HG02885 (cell line): ENCODE results near the gene CNN1.
A peak's percentile ranks its signal among the peaks of the same experiment; 100 is the strongest.

ENCODE experiments used
- ATAC-seq: cut with Tn5 transposase; IDR thresholded peaks from one replicate; pipeline ENCODE4 v1.9.1; 2021; ENCODE audit warnings: mild to moderate bottlenecking; ENCODE audit not compliant: unreplicated experiment, poor library complexity

The CNN1 gene

DNA sequence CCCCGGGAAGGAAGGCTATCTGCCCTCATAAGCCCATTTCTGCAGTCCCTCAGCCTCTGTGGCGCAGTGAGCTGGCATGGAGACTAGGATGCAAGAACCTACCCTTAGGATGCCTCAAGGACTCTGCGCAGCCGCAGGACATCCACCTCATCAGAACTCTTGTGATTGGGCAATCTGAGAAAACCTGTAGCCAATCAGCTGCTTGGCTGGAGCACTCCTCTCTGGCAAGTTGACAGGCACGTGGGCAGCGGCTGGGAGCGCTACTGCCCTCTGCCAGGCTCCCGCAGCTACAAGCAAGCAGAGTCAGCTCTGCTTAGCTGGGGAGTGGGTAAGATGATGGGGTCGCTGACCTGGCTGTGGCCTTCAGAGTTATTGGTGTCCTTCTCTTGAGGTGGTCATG lies 8.2 kb upstream of the CNN1 start:
- ATAC-seq, result no peak

DNA sequence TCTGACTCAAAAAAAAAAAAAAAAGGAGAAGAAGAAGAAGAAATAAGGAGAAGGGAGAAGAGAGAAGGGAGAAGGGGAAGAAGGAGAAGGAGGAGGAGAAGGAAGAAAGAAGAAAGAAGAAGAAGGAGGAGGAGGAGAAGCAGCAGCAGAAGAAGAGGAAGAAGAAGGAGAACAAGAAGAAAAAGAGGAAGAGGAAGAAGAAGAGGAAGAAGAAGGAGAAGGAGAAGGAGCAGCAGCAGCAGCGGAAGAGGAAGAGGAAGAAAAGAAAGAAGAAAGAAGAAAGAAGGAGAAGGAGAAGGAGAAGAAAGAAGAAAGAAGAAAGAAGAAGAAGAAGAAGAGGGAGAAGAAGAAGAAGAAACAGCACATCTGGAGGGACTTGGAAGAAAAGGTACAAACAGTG lies 4.1 kb upstream of the CNN1 start:
- no peak for ATAC-seq

DNA sequence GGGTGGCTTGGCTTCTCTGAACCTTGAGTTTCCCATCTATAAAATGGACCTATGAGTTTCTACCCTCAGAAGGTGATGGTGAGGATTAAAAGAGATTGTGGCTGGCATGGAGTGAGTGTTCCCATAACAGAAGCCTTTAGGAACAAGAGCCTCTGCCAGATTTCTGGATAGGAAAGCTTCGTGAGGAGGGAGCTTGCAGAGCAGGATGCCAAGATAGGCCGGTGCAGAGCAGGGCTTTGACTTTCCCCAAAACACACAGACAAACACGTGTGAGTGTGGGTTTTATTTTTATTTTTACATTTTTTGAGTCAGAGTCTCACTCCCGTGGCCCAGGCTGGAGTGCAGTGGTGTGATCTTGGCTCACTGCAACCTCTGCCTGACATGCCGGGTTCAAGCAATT lies 3.7 kb upstream of the CNN1 start:
- no peak for ATAC-seq

DNA sequence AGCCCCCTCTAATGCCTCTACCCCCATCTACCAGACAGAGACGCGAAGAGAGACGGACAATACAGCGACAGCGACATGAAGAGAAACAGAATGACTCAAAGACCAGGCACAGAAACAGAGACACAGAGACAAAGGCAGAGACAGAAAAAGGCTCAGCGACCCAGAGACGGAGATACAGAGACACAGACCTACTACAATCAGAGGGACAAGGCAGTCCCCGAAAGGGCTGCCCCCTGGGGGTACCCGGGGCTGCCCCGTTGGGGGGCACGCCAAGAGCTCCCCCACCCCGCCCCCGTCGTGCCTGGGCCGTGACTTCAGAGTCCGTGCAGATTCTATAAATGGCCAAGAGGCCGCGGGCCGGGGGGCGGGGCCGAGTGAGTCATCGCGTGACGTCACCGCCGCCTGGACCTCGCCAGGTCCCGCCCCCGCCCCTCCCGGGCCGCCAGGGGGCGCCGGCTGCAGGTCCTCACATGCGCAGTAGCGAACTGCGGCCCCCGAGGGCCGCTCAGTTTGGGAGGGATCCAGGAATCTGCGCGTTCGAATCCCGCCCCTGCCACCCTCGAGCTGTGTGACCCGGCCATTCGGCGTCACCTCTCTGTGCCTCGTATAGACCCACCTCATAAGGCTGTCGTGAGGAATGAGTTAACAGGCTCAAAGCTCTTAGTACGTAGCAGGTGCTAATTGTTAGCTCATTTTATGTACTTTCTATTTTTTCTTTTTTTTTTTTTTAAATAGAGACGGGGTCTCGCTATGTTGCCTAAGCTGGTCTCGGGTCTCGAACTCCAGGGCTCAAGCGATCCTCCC lies 2.7 kb upstream of the CNN1 start:
- peak; percentile 61 for ATAC-seq

DNA sequence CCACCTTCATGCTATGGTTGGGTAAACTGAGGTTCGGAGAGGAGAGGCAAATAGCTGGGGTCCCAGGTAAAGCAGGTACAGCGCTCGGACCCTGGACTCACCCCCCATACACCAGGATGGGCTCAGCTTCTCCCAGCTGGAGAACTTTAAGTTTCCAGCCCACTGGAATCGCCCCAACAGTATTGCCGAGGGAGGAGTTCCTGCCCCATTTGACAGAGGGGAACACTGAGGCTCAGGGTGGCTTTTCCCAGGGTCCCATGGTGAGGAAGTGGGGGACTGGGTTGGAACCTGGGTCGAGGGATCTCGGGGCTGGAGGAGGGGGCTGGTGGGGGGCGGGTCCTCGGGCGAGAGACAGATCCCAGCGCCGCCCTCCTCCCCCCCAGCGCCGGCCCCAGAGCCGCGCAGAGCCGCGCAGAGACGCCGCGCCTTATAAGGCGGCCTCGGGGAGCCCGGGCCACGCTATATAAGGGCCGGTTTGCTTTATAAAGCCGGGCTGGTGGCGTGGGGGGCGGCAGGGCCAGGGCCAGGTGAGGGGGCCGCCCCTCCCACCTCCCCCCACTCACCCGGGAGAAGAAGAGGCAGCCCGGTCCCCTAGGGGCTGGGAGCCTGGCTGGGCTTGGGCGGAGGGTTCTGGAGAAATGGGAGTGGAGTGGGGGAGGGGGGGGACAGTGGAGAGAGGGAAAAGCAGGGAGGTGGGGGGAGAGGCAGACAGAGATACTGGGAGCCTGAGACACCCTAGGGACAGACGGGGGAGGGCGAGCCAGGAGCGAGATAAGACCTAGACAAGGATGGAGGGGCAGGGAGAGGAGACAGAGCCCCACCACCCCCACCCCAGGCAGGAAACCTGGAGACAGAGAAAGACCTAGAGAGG lies 1.1 kb downstream of the CNN1 start:
- ATAC-seq, result no peak

DNA sequence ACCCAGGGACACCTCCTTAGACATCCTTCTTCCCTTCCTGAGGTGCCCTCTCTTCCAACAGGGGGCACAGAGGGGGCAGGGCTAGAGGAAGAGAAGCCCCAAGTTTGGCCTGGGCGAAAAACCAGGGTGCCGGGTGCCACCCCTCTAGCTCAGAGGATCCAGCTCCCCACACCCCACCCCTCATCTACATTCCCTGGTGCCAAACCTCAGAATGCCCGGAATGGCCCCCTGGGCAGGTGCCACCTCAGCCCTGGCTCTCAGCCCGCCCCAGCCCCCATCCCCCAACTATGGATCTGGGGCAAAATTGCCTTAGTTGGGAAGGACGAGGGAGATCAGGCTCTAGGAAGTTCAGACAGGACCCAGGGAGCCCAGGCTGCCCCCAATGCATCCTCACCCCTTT lies 2.0 kb downstream of the CNN1 start:
- ATAC-seq, result no peak

DNA sequence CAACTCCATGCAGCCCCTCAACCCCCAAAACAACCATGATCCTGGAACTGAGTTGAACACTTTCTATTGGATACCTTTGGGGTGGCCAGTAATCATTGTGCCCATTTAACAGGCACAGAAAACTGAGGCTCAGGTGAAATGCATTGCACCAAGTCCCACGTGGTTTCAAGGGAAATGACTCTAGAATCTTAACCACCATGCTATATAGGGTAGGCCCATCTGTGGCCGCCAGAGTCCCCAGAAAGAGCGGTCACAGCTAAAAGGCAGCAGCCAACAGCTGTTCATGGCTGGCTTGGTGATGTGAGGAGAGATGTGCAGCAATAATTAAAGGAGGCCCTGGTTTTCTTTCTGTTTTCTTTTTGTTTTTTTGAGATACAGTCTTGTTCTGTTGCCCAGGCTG lies 2.6 kb downstream of the CNN1 start:
- no peak for ATAC-seq

DNA sequence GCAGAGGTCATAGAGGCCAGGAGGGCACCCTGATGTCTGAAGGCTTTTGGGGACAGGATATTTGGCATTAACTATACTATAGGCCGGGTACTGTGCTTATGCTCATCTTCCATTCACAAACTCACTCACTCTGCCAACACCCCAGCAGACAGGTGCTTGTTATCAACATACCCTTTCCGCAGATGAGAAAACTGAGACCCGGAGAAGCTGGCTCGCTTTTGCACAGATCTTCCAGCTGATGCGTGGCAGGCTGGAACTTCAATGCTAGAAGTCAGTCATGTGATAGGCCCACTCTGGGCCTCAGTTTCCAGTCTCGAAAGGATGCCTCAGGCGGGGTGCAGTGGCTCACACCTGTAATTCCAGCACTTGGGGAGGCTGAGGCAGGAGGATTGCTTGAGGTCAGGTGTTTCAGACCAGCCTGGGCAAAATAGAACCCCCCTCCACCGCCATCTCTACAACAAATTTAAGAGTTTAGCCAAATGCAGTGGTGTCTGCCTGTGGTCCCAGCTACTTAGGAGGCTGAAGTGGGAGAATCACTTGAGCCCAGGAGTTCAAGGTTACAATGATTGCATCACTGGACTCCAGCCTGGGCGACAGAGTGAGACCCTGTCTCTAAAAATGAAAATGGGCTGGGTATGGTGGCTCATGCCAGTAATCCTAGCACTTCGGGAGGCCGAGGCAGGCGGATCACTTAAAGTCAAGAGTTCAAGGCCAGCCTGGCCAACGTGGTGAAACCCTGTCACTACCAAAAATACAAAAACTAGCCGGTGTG lies 9.5 kb downstream of the CNN1 start:
- no peak for ATAC-seq

DNA sequence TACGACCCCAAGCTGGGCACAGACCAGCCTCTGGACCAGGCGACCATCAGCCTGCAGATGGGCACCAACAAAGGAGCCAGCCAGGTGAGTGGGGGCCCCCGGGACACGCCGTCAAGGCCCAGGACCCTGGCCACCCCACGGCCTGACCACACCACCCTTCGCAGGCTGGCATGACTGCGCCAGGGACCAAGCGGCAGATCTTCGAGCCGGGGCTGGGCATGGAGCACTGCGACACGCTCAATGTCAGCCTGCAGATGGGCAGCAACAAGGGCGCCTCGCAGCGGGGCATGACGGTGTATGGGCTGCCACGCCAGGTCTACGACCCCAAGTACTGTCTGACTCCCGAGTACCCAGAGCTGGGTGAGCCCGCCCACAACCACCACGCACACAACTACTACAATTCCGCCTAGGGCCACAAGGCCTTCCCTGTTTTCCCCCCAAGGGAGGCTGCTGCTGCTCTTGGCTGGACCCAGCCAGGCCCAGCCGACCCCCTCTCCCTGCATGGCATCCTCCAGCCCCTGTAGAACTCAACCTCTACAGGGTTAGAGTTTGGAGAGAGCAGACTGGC lies 10.8 kb downstream of the CNN1 start:
- no peak for ATAC-seq

DNA sequence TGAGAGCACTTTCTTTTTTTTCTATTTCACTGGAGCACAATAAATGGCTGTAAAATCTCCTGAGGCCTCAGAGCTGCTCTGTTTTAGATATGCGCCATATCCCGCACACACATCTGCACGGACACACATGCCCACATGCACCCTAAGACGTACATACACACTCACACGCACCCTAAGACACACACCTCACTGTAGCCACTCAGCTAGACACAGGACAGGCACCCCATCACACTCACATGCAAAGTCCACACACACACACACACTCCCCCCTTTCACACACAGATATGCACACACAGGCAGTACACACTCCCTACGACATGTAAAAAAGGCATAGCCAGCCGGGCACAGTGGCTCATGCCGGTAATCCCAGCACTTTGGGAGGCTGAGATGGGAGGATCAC lies 11.6 kb downstream of the CNN1 start:
- no peak for ATAC-seq

DNA sequence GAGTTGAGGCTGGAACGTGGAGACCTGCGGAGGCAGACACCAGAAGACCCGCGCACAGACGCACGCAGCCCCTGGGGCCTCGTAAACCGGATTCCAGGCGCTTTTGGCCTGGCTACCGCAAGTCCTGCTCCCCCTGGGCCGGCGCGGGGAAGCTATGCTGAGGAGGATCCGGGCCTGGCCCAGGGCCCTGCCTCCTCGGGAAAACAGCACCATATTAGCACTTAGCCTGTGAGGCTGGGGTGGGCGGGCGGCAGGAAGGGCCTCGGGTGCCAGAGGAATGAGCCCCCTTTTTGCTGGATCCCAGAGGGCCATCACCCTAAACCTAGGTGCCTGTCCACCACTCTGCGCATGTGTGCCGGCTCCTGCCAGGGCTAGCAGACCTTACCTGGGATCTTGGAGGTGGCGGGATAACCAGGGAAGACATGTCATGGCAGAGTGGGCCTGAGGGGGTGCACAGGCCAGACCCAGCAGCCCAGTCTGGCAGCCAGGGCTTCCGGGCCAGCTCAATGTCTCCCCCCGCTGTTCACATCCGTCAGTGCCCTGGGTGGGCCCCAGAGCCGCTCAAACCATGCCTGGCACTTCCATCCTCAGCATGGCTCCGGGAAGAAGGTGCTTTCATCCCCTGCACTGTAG lies 13.1 kb downstream of the CNN1 start:
- ATAC-seq, result no peak

DNA sequence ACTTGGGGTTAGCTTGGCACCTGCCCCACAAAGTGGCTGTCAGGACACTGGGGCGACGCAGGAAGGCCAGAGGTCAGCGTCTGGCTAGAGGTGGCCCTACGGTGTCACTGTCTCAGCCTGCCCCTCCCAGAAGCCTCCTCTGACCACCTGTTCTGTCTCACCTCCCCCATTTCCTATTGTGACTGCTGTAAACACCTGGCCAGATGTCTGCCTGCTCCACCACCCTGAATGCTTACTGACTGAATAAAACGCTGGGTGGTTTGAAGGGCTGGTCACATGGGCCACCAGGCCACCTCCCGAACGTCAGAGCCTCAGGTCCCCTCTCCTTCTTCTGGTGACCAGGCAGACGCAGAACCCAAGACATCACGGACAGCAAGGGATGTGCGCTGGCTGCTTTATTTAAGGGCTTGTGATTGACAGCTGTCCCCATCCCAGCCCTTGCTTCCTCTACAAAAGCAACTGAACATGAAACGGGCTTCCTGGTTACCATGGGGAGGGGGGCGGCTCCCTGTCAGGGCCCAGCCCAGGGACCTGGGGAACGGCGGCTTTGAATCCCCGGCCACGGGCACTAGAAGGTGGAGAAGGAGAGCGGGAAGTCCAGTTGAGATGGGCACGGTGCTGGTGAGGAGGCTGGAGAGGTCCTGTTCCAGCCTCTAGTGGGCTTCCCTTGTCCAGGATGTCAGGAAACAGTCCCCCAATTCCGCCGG lies 14.2 kb downstream of the CNN1 start:
- ATAC-seq, result no peak

DNA sequence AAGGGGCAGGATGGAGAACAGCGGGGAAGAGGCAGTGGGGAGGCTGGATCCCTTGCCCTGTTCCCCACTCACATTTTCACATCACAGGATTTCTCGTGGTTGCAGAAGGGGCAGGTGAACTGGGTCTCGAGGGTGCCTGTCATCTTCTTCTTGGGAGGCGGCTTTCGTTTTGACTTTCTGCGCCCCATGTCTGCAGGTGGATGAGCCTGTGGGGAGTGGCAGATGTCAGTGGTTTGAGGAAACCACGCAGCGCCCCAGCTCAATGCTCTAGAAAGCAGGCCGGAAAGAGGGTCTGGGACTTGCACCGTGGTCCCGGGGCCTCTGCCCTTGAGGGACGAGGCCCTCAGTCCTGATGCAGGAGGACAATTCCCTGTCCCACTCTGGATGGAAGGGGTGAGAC lies 15.5 kb downstream of the CNN1 start:
- no peak for ATAC-seq

DNA sequence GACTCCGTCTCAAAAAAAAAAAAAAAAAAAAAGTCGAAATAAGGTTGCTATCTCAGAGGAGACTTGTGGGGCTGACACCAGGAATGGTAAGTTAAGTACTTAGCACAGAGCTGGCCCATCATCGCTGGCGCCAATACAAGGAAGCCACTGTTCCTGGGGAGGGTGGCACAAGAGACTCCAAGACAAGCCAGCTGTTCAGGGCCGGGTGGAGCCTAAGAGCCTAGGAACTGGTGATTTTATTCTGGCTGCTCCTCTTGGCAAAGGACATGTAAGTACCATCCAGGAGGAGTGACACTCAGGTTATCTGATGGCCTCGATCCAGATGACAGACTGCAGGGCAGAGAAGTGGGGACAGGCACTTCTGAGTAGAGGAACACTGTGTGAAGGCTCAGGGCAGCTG lies 16.6 kb downstream of the CNN1 start:
- ATAC-seq, result no peak

DNA sequence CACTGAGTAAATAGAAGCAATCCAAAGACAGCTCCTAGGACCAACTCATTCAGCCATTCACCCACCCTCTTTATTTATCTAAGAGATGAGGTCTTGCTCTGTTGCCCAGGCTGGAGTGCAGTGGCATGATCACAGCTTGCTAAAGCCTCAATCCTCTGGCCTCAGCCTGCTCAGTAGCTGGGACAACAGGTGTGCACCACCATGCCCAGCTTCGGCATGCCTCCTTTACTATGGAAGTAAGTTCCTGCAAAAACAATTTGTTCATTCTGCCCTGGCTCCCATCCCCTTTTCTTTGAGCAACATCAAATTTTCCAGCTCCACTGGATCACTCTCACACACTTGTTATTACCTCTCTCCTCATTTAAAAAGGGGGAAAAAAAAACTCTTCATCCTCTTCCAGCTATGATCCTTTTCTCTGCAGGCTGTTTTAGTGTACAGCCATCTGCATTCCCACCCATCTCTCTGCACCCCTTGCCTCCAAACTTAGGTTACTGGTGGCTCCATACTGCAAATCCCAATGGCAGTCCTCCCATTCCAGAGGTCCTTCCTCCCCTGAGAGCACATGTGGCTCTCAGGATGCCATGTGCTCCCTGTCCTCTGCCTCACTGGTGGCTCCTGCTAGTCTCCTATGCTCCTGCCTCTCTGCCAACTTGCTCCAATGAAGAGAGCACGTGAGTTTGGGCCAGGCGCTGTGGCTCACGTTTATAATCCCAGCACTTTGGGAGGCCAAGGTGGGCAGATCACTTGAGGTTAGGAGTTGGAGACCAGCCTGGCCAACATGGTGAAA lies 18.2 kb downstream of the CNN1 start:
- ATAC-seq, result no peak

DNA sequence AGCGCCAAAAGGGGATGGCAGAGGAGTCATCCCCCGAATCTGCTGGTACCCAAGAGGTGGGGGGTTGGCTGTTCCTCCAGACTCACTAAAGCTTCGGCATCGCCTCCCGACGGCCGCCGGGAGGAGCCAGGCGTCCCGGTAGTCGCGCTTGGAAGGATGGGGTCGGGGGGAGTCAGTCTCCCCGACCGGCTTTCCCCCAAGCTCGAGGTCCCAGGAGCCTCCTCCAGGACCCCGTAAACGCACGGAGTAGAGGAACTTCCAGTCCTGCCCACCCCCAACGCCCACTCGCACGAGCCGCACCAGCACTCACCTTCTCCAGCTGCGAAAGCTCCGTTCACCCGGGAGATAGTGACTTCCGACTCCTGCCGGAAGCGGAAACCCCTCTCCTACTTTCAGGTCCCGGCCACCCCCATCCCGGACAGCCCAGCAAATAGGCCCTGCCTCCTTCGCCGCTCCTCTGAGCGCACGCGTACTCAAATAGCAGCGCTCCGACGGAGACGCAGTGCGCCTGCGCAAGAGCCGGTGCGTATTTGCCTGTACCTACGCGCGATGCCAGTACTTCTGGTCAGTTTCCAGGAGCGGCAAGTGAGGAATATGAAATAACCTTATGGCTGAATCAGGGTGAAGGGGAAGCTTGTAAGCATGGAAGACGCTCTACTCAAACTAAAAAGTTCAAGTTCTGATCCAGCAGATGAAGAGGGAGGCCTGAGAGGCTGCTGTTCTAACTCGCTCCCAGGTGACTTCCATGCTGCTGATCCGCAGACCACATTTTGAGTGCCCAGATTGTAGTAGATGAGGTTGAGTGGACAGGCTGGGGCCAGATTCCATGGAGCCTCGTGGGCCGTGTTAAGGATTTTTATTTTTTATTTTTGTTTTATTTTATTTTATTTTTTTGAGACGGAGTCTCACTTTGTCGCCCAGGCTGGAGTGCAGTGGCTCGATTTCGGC lies 20.5 kb downstream of the CNN1 start, which contains the start of gene ELOF1:
Gene ELOF1 (minus strand): TSS at position 350 of the 948 bp plus-strand sequence. CDS start 4,883 bp downstream, outside the sequence.
- ATAC-seq, result peak; percentile 88

DNA sequence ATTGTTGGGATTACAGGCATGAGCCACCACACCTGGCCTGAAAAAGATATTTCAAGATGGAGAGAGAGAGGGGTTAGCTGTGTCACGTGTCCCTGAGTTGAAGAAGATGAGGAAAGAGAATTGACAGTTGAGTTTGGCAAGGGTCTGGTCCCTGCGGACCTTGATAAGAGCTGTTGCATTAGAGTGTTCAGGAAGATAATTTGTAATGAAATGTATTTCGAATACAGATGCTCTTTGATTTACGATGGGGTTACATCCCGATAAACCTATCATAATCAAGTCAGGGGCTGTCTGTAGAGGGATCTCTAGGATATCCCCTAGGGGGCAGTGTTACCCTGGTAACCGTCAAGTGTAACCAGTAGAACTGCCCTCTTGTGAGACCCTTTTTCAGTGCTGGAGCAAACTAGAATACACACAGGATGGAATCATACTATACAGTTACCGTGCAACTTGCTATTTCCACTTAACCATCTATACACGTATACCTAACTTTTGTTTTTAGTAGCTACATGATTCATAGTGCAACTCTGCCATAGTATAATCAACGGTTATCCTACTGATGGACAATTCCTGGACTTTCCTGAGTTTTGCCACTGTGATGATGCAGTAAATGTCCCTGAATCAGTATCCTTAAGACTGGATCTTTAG lies 21.9 kb downstream of the CNN1 start:
- peak; percentile 42 for ATAC-seq
